ENCODE measurements around the gene SUSD6. TPM values are rescaled to one million over a fixed set of nuclear protein-coding genes. Genes with fewer than 3 reads are reported as not detected.

SUSD6 gene
- total RNA-seq, 1 donor from 2014 or later, result 13.7 TPM

DNA sequence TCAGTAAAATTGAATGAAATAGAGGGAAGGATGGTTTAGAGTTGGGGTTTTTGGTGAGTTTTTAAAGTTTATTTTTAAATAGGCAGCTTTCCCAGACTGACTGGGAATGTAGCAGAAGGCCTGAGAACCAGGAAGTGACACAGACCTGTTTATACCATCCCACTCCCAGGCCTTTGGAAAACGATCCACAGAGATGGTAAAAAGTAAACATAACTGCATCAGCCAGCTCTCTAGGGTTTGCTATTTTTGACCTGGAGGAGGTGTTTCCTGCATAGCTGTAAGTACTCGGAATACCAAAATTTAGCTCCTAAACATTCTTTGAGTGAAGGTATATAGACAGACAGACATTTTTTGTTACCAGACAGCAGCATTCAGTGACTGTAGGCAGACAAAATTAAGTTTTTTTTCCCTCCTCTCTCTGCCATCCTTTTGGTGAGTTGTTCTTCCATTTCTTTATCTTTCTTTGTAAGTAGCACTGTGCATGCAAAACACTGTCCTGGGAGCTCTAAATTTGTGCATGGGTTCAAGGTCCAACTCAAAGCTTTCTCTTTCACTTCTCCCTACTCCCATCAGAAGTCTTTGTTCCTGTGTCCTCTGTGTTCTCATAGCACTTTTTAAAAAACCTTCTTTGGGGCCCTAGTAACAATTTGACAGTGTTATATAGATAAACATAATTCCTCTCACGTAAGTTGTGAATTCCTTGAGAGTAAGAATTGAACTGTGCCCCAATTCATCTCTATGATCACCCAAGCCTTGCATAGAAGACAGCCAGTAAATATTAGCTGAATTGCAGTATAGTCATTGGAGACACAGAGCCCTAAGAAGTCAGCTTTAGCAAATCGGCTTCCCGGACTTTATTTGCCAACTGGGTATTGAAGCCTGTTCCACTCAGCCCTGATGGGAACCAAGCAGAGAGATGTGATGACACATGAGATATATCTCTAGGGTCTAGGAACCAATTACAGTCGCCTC lies 37.4 kb downstream of the SUSD6 start:
- Mint-ChIP-seq H3K9me3 (peaks cover 2% of the 10 kb centered on the region), H3K27ac (ENCODE audit: unreplicated experiment) (no peak overlapping the region), H3K27me3 (ENCODE audit: low read depth) (no peaks in the 10 kb centered on the region), H3K4me3 (no peak overlapping the region), H3K36me3 (ENCODE audit: low read depth) (no peaks in the 10 kb centered on the region), H3K4me1 (peaks cover 23% of the 10 kb centered on the region)
- no peak for DNase-seq (ENCODE audit: low read depth, low spot score)
- TF ChIP-seq, protein P1, sequence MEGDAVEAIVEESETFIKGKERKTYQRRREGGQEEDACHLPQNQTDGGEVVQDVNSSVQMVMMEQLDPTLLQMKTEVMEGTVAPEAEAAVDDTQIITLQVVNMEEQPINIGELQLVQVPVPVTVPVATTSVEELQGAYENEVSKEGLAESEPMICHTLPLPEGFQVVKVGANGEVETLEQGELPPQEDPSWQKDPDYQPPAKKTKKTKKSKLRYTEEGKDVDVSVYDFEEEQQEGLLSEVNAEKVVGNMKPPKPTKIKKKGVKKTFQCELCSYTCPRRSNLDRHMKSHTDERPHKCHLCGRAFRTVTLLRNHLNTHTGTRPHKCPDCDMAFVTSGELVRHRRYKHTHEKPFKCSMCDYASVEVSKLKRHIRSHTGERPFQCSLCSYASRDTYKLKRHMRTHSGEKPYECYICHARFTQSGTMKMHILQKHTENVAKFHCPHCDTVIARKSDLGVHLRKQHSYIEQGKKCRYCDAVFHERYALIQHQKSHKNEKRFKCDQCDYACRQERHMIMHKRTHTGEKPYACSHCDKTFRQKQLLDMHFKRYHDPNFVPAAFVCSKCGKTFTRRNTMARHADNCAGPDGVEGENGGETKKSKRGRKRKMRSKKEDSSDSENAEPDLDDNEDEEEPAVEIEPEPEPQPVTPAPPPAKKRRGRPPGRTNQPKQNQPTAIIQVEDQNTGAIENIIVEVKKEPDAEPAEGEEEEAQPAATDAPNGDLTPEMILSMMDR (conservative IDR thresholded peaks at IDR 0.05), result no peak

DNA sequence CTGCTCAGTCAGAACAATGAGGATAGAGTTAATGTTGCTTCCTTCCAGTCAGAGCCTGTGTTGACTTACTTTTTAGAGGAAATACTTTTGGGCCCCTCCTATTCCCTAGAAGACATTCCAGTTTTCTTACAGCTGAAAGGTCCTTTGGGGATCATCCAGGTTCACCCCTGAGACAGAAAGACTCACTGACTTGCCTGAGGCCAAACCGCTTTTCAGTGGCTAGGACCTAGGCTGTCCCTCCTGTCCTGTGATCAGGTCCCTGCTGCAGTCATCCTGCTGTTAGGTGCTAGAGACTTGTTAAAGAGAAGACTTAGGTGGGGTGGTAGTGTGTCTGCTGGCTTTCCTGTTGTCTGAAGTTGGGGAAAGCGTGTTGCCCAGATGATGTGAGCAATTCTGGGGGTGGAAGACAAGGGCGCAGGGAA lies 39.6 kb downstream of the SUSD6 start:
- Mint-ChIP-seq H3K36me3 (ENCODE audit: low read depth) (no peaks in the 10 kb centered on the region), H3K27me3 (ENCODE audit: low read depth) (no peaks in the 10 kb centered on the region), H3K9me3 (no peaks in the 10 kb centered on the region), H3K27ac (ENCODE audit: unreplicated experiment) (peak overlapping the region; percentile 22), H3K4me1 (peaks cover 23% of the 10 kb centered on the region), H3K4me3 (no peak overlapping the region)
- TF ChIP-seq, protein P1 (conservative IDR thresholded peaks at IDR 0.05), result no peak
- no peak for DNase-seq (ENCODE audit: low read depth, low spot score)

DNA sequence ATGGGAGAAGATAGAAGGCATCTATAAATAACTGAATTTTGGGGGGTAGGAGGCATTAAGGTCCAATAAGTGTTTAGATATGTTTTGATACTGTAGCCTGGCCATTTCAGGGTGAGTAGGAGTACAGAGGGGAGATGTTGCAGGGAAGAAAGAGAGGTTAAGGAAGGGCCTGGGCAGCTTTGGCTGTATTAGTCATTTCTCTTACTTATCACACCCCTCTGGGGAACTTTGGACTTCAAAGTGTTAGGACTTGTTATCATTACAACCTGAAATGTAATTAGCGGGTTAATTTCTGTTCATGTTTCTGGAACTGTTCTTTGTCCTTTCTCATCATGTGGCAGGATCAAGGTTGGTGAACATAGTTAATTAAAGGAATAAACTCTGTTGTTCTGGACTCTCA lies 40.3 kb downstream of the SUSD6 start:
- H3K4me3 Mint-ChIP-seq, result no peak overlapping the region
- H3K27ac Mint-ChIP-seq (ENCODE audit: unreplicated experiment), result no peak overlapping the region
- H3K27me3 Mint-ChIP-seq (ENCODE audit: low read depth), result no peaks in the 10 kb centered on the region
- TF ChIP-seq, protein P1 (conservative IDR thresholded peaks at IDR 0.05), result no peak
- no peak for DNase-seq (ENCODE audit: low read depth, low spot score)
- H3K36me3 Mint-ChIP-seq (ENCODE audit: low read depth), result no peaks in the 10 kb centered on the region
- peaks cover 23% of the 10 kb centered on the region for H3K4me1 Mint-ChIP-seq
- H3K9me3 Mint-ChIP-seq, result no peaks in the 10 kb centered on the region

DNA sequence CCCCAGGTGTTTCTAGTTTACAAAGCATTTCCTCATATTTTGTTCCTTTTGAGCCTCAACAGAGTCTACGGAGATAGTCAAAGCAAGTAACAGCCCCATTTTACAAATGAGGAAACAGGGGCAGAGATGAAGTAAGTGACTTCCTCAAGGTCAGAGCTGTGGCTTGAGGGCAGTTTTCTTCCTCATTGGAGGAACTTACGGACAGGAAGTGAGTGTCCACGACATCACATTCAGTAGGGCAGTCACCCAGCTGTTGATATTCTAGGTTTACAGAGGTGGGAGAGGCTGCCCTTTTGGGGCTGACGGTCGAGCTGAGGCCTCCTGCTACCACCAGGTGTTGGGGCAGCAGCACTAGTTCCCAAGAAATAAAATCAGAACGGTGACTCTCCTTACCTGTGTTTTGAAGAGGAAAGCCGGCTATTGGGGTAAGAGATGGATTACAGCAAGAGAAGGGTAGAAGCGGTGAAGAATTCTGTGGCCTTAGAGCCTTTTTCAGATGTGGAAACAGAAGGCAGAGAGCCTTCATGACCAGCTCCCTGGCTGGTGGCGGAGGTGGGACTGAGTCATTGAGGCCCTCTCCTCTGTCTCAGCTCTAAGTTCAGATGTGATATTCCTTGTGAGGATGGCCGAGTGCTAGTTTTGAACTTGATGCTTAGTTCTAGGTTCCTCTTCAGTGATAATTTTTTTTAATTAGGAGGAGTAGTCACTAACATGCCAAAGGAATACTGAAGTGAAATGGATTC lies 41.7 kb downstream of the SUSD6 start:
- Mint-ChIP-seq H3K27me3 (ENCODE audit: low read depth) (no peaks in the 10 kb centered on the region), H3K36me3 (ENCODE audit: low read depth) (no peaks in the 10 kb centered on the region), H3K4me1 (peaks cover 30% of the 10 kb centered on the region), H3K4me3 (no peak overlapping the region), H3K9me3 (no peaks in the 10 kb centered on the region), H3K27ac (ENCODE audit: unreplicated experiment) (no peak overlapping the region)
- TF ChIP-seq, protein P1 (conservative IDR thresholded peaks at IDR 0.05), result no peak
- no peak for DNase-seq (ENCODE audit: low read depth, low spot score)

DNA sequence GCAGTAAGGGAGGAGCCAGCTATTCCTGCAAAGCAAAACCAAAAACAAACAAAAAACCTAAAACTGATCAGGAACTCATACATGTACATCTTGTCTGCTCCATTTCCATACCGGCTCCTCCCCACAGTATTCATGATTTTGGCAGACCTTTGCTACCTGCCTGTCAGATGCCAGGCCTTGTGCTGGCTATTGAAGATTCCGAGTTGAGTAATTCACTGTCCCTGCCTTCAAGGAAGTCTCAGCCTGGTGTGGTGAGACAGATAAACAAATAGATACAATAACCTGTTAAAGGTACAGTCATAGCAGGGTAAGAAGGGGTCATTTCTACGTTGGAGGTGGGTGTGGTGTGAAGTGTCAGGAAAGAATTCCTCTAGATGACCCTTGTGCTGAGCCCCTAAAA lies 42.7 kb downstream of the SUSD6 start:
- no peak overlapping the region for H3K4me3 Mint-ChIP-seq
- H3K27me3 Mint-ChIP-seq (ENCODE audit: low read depth), result no peaks in the 10 kb centered on the region
- peaks cover 30% of the 10 kb centered on the region for H3K4me1 Mint-ChIP-seq
- no peaks in the 10 kb centered on the region for H3K36me3 Mint-ChIP-seq (ENCODE audit: low read depth)
- no peak for DNase-seq (ENCODE audit: low read depth, low spot score)
- H3K9me3 Mint-ChIP-seq, result no peaks in the 10 kb centered on the region
- TF ChIP-seq, protein P1 (conservative IDR thresholded peaks at IDR 0.05), result no peak
- peak overlapping the region; percentile 4 for H3K27ac Mint-ChIP-seq (ENCODE audit: unreplicated experiment)

Data from neural crest cell (in vitro differentiated cells).